Heart left ventricle (tissue), 13 donors: ENCODE data around the gene PLXNC1.

Experiments used
- CTCF ChIP-seq, 12 donors: fragments of 200-600 bp; sonication (generic) in 4 of 12; IDR thresholded peaks; one replicate each; pipeline versions ENCODE4 v1.5.0 to v1.8.0; 2018 to 2022; ENCODE audit warnings: antibody characterized with exemption in 12 of 12, mild to moderate bottlenecking in 5 of 12
- POLR2A ChIP-seq, 2 donors: fragments of 450-650 bp; IDR thresholded peaks; one replicate each; pipeline ENCODE4 v1.6.1; 2017; ENCODE audit warnings: antibody characterized with exemption in 2 of 2, mild to moderate bottlenecking in 2 of 2, moderate library complexity in 2 of 2
- donor health status: ischemic (EF 13 %, LVEDD 7.1; RV severe dilation, severe dysfunction).
- donor health status: DM: no; HTN: yes; CAD: no.
- donor health status: DM: no; HTN: no; CAD: no.
- donor health status: ischemic (EF 25% LVEDD 6.9; RV normal size, moderate dysfunction).
- donor health status: ischemic (EF 25% LVEDD 5.7; RV mildly dilated, moderate dysfunction).
- donor health status: ischemic (EF 35%, LVEDD 5.7; RV mildly dilated, moderate dysfunction).
- donor health status: nonischemic (EF 11% LVEDD 7.7; RV severe dilation, severe dysfunction).
- donor health status: DM: yes; HTN: yes; CAD: no.
- donor health status: PGD.
- donor health status: ischemic (EF 29% LVEDD 5.4; RV normal size, mild dysfunction).
- donor health status: nonischemic (EF 23%, LVEDD 6.1; RV moderate dilation, normal function).

GRCh38 chr12:94227066-94227465 is 78.7 kb downstream of the PLXNC1 start:
- TF ChIP-seq CTCF (IDR thresholded peaks at IDR 0.05): no peak
- TF ChIP-seq POLR2A (IDR thresholded peaks at IDR 0.05): no peak
